HepG2 (cell line): ENCODE measurements around the gene FAM131C. TPM values are rescaled to one million over a fixed set of nuclear protein-coding genes. Genes with fewer than 3 reads are reported as not detected.

ENCODE experiments used
- ATAC-seq: fragments of 200-7000 bp; cut with Tn5 transposase; 3 replicates; pipeline ENCODE4 v1.9.1; 2020; ENCODE audit warnings: mild to moderate bottlenecking, moderate library complexity
- BruUV-seq: library from RNA; stranded (reverse); fragments of 400-500 nt; replicated peaks from 2 replicates; lab custom pipeline; 2021; lab: Mats Ljungman, UMichigan
- CTCF ChIA-PET: fragments of 300-600 bp; formaldehyde crosslinking; extraction: SDS; loops from one replicate; lab custom pipeline; 2021; ENCODE audit warnings: low total read pairs, inconsistent platforms, low intra/inter-chr PET ratio; lab: Yijun Ruan, JAX
- POLR2A ChIA-PET: fragments of 350-600 bp; sonication (Branson Sonifier 250); formaldehyde crosslinking; loops from one replicate; lab custom pipeline; 2020; ENCODE audit warnings: antibody characterized with exemption, inconsistent platforms; lab: Yijun Ruan, JAX
- DNase-seq: peaks from one replicate; pipeline ENCODE4 v3.0.0-alpha.2; 2015; ENCODE audit warnings: low spot score
- FAIRE-seq: peaks from 3 replicates; lab custom pipeline; 2011; peaks lifted over from hg19 to GRCh38; lab: Jason Lieb, UNC
- H2AFZ ChIP-seq: one replicate; pipeline ENCODE4 v1.6.1; 2011; ENCODE audit warnings: low read length, inconsistent platforms
- H3K27ac ChIP-seq: fragments of 300-600 bp; 3 replicates; pipeline ENCODE4 v1.8.0; 2011; ENCODE audit warnings: mixed run types, mild to moderate bottlenecking, mixed read lengths, low read length, inconsistent platforms; ENCODE audit not compliant: insufficient read depth; ENCODE audit errors: extremely low read length
- H3K27me3 ChIP-seq, 2 experiments: fragments of 200-600 bp in 1 of 2; 2 replicates in 1 of 2; 3 replicates in 1 of 2; pipeline versions ENCODE4 v1.6.0 to v1.8.0; 2011; ENCODE audit warnings: low read length in 2 of 2, mild to moderate bottlenecking in 2 of 2, moderate library complexity in 2 of 2, inconsistent platforms in 1 of 2; ENCODE audit not compliant: insufficient read depth in 2 of 2, control insufficient read depth in 1 of 2
- H3K36me3 ChIP-seq, 2 experiments: fragments of 200-600 bp in 1 of 2; replicated peaks in 1 of 2; 2 replicates in 1 of 2; 3 replicates in 1 of 2; pipeline versions ENCODE4 v1.5.1 to v1.8.0; 2011; ENCODE audit warnings: low read length in 2 of 2, inconsistent platforms in 1 of 2; ENCODE audit not compliant: insufficient read depth in 2 of 2, control insufficient read depth in 1 of 2
- H3K4me1 ChIP-seq: 2 replicates; pipeline ENCODE4 v1.5.1; 2012; ENCODE audit warnings: low read length, inconsistent platforms; ENCODE audit not compliant: insufficient read depth
- H3K4me2 ChIP-seq: 2 replicates; pipeline ENCODE4 v1.6.0; 2011; ENCODE audit warnings: low read depth, low read length, inconsistent platforms
- H3K4me3 ChIP-seq, 3 experiments: fragments of 200-600 bp in 1 of 3; sonication (generic), shearing (Covaris generic) in 1 of 3; replicated peaks in 1 of 3; 2 replicates each; pipeline ENCODE4 v1.5.1; 2011 to 2016; ENCODE audit warnings: low read length in 3 of 3, inconsistent platforms in 2 of 3, low read depth in 2 of 3, mild to moderate bottlenecking in 2 of 3, control low read depth in 1 of 3, mixed read lengths in 1 of 3; ENCODE audit not compliant: insufficient read depth in 1 of 3
- H3K79me2 ChIP-seq: one replicate; pipeline ENCODE4 v1.6.1; 2011; ENCODE audit warnings: low read length, inconsistent platforms; ENCODE audit not compliant: insufficient read depth
- H3K9ac ChIP-seq: 2 replicates; pipeline ENCODE4 v1.6.0; 2011; ENCODE audit warnings: mild to moderate bottlenecking, low read depth, low read length, inconsistent platforms; ENCODE audit not compliant: insufficient read depth
- H3K9me3 ChIP-seq: 2 replicates; pipeline ENCODE4 v1.5.1; 2012; ENCODE audit warnings: mild to moderate bottlenecking, low read length
- H4K20me1 ChIP-seq: 2 replicates; pipeline ENCODE4 v1.6.0; 2011; ENCODE audit warnings: inconsistent platforms, mild to moderate bottlenecking, low read length, moderate library complexity; ENCODE audit not compliant: insufficient read depth
- CBX5 ChIP-seq: sonication (generic); formaldehyde crosslinking; IDR thresholded peaks from 2 replicates; pipeline ENCODE4 v1.4.0; 2020; ENCODE audit warnings: missing genetic modification reagents, borderline replicate concordance
- CHD4 ChIP-seq: fragments of 200-600 bp; sonication (generic); IDR thresholded peaks from 2 replicates; pipeline ENCODE4 v1.7.0; 2017; ENCODE audit warnings: mild to moderate bottlenecking, low read length, borderline replicate concordance
- CTCF ChIP-seq: sonication (generic); formaldehyde crosslinking; IDR thresholded peaks from 2 replicates; pipeline ENCODE4 v1.5.0; 2020; ENCODE audit warnings: mild to moderate bottlenecking, missing genetic modification reagents, moderate library complexity
- EP300 ChIP-seq, 3 experiments: sonication (generic) in 1 of 3; formaldehyde crosslinking in 1 of 3; IDR thresholded peaks; 2 replicates each; pipeline versions ENCODE4 v1.5.1 to v1.6.1; 2011 to 2020; ENCODE audit warnings: low read depth in 2 of 3, low read length in 2 of 3, borderline replicate concordance in 1 of 3, improper control_type of control experiment in 1 of 3, mild to moderate bottlenecking in 1 of 3, missing genetic modification reagents in 1 of 3, moderate library complexity in 1 of 3
- ERF ChIP-seq: IDR thresholded peaks from 2 replicates; pipeline ENCODE4 v1.6.1; 2018; ENCODE audit warnings: missing biosample characterization, missing genetic modification reagents
- HNRNPUL1 ChIP-seq: fragments of 200-400 bp; formaldehyde crosslinking; IDR thresholded peaks from 2 replicates; pipeline ENCODE4 v1.6.1; 2017; ENCODE audit warnings: low read depth, mild to moderate bottlenecking, low read length, moderate library complexity
- HOXA3 ChIP-seq: sonication (generic); formaldehyde crosslinking; IDR thresholded peaks from 2 replicates; pipeline ENCODE4 v1.5.0; 2020; ENCODE audit warnings: missing genetic modification reagents
- LCORL ChIP-seq, 2 experiments: fragments of 450-650 bp in 1 of 2; sonication (generic) in 1 of 2; formaldehyde crosslinking in 1 of 2; IDR thresholded peaks; 2 replicates each; pipeline versions ENCODE4 v1.5.0 to v1.6.1; 2017 to 2020; ENCODE audit warnings: antibody characterized with exemption in 1 of 2, missing genetic modification reagents in 1 of 2
- MEIS1 ChIP-seq: sonication (generic); formaldehyde crosslinking; IDR thresholded peaks from 2 replicates; pipeline ENCODE4 v1.9.0; 2021; ENCODE audit warnings: mild to moderate bottlenecking, missing genetic modification reagents, moderate library complexity, borderline replicate concordance
- MXD4 ChIP-seq: IDR thresholded peaks from 2 replicates; pipeline ENCODE4 v1.6.1; 2016; ENCODE audit warnings: mild to moderate bottlenecking, missing biosample characterization, missing genetic modification reagents
- PITX1 ChIP-seq: sonication (generic); formaldehyde crosslinking; IDR thresholded peaks from 2 replicates; pipeline ENCODE4 v1.5.1; 2020; ENCODE audit warnings: mild to moderate bottlenecking, missing genetic modification reagents
- REPIN1 ChIP-seq: sonication (generic); formaldehyde crosslinking; IDR thresholded peaks from 2 replicates; pipeline ENCODE4 v1.8.0; 2022; ENCODE audit warnings: missing genetic modification reagents, low read depth, mild to moderate bottlenecking, borderline replicate concordance
- SKI ChIP-seq: fragments of 450-650 bp; IDR thresholded peaks from one replicate; pipeline ENCODE4 v1.6.1; 2018; ENCODE audit warnings: mild to moderate bottlenecking; ENCODE audit not compliant: partially characterized antibody
- TERF1 ChIP-seq: sonication (generic); formaldehyde crosslinking; IDR thresholded peaks from 2 replicates; pipeline ENCODE4 v1.8.0; 2022; ENCODE audit warnings: mild to moderate bottlenecking, missing genetic modification reagents, moderate library complexity
- TRIM22 ChIP-seq: fragments of 450-650 bp; IDR thresholded peaks from 2 replicates; pipeline ENCODE4 v1.6.1; 2017
- XRCC5 ChIP-seq: fragments of 200-400 bp; formaldehyde crosslinking; optimal IDR thresholded peaks from 2 replicates; pipeline ENCODE3; 2017; ENCODE audit warnings: mild to moderate bottlenecking, low read length
- ZBTB7A ChIP-seq: sonication (generic); formaldehyde crosslinking; IDR thresholded peaks from 2 replicates; pipeline ENCODE4 v1.8.0; 2022; ENCODE audit warnings: mild to moderate bottlenecking, missing genetic modification reagents
- ZBTB7B ChIP-seq: sonication (generic); formaldehyde crosslinking; IDR thresholded peaks from 2 replicates; pipeline ENCODE4 v1.4.0; 2020; ENCODE audit warnings: missing genetic modification reagents
- ZFP36 ChIP-seq: fragments of 150-350 bp; IDR thresholded peaks from 2 replicates; pipeline ENCODE4 v1.6.1; 2018; ENCODE audit warnings: borderline replicate concordance, low read length, low read depth; ENCODE audit not compliant: partially characterized antibody
- ZNF672 ChIP-seq: sonication (generic); formaldehyde crosslinking; IDR thresholded peaks from 2 replicates; pipeline ENCODE4 v1.8.1; 2022; ENCODE audit warnings: missing genetic modification reagents
- ZNF841 ChIP-seq: sonication (generic); formaldehyde crosslinking; IDR thresholded peaks from 2 replicates; pipeline ENCODE4 v1.8.1; 2023; ENCODE audit warnings: missing genetic modification reagents, borderline replicate concordance
- WGBS: methylation state at CpG from one replicate; pipeline ENCODE4 v1.1.6; 2017; ENCODE audit warnings: low lambda C conversion rate; 5-methylcytosine and 5-hydroxymethylcytosine counted together
- in situ Hi-C: cut with HindIII; loops from 2 replicates; pipeline ENCODE4 v1.10.0; 2017; ENCODE audit warnings: low pct_unique_long_range_greater_than_20kb; ENCODE audit not compliant: extremely low pct_ligation_motif_present
- intact Hi-C: fragments of 100-400 bp; cut with micrococcal nuclease; formaldehyde crosslinking; loops from one replicate; pipeline ENCODE4 v1.10.0; 2022; ENCODE audit not compliant: unreplicated experiment
- polyA plus RNA-seq, 8 experiments: library from polyadenylated mRNA; depleted of rRNA in 3 of 8; stranded (reverse) in 7 of 8; unstranded in 1 of 8; fragments of >200 nt; fragmentation: Illumina TruSeq in 4 of 8; extraction: Trizol in 4 of 8; gene quantifications; 2 replicates each; pipeline versions ENCODE4 v1.2.1 to v1.2.3, GENCODE V29; 2011 to 2016; ENCODE audit warnings: low read depth in 4 of 8, missing spikeins in 1 of 8, mixed read lengths in 1 of 8; ENCODE audit not compliant: insufficient read depth in 1 of 8
- total RNA-seq, 5 experiments: library from RNA; depleted of rRNA; stranded (reverse); fragments of >200 nt; fragmentation: Illumina TruSeq; extraction: Trizol; gene quantifications; 2 replicates each; pipeline ENCODE4 v1.2.3, GENCODE V29; 2016; ENCODE audit warnings: low read depth in 1 of 5

The FAM131C gene
- total and polyA plus RNA-seq, 2 of the 13 experiments (the other 11 are each of a cell fraction or from before 2014, with no cell fraction given): 0.07 TPM; not detected in 1

GRCh38 chr1:16116625-16117024 is 43.2 kb upstream of the FAM131C start (continued):
- no peak for TF ChIP-seq TERF1 (CRISPR knock-in tag)
- no peak for TF ChIP-seq ZBTB7B (CRISPR knock-in tag)
- TF ChIP-seq MXD4 (CRISPR knock-in tag): no peak
- TF ChIP-seq HNRNPUL1: no peak
- TF ChIP-seq EP300 (IDR thresholded peaks at IDR 0.05; ENCODE audit: low read depth in 2 of 2, low read length in 2 of 2): no peak
- TF ChIP-seq EP300 (CRISPR knock-in tag; IDR thresholded peaks at IDR 0.05; ENCODE audit: borderline replicate concordance): no peak
- no peak for TF ChIP-seq SKI
- TF ChIP-seq PITX1 (CRISPR knock-in tag): no peak
- no peak for TF ChIP-seq ZNF841 (CRISPR knock-in tag)
- no peak for TF ChIP-seq XRCC5
- TF ChIP-seq CBX5 (CRISPR knock-in tag): no peak
- no peak for TF ChIP-seq REPIN1 (CRISPR knock-in tag)
- peak; percentile 55 for TF ChIP-seq ZFP36
- peak; percentile 32; the same call in 1 of the 2 replicates for TF ChIP-seq CHD4

GRCh38 chr1:16116002-16116401 is 42.6 kb upstream of the FAM131C start:
- DNase-seq: no peak
- CTCF ChIA-PET: no interaction called here
- no peak for FAIRE-seq
- TF ChIP-seq TRIM22 (no peak), ERF (no peak), MEIS1 (CRISPR knock-in tag) (no peak), LCORL (IDR thresholded peaks at IDR 0.05) (no peak), LCORL (CRISPR knock-in tag; IDR thresholded peaks at IDR 0.05) (0 out of 2 replicates have a peak, but pooled peaks have one; percentile 20), CTCF (CRISPR knock-in tag) (0 out of 2 replicates have a peak, but pooled peaks have one; percentile 8), ZBTB7A (CRISPR knock-in tag) (0 out of 2 replicates have a peak, but pooled peaks have one; percentile 38), ZNF672 (no peak), HOXA3 (CRISPR knock-in tag) (peak; percentile 30; the same call in 1 of the 2 replicates)

More at GRCh38 chr1:16116002-16116401, 42.6 kb upstream of the FAM131C start:
- intact Hi-C loops: no loop called here
- no peak for ATAC-seq
- H3K27ac ChIP-seq: no peak overlapping the region
- no peaks in the 10 kb centered on the region for H3K36me3 ChIP-seq
- in situ Hi-C loops: loop anchor here (5.0 kb wide), 1 partner anchor 34 kb away; no protein-coding TSS in a partner anchor
- H4K20me1 ChIP-seq: no peaks in the 10 kb centered on the region; the same call in 1 of the 2 replicates
- no peaks in the 10 kb centered on the region for H3K79me2 ChIP-seq
- peak overlapping the region; percentile 15 to 62 (median 31); a peak in 2 of 6 replicates for H3K4me3 ChIP-seq
- POLR2A ChIA-PET: no interaction called here
- peak overlapping the region; percentile 58 for H3K4me2 ChIP-seq
- H3K9ac ChIP-seq: no peak overlapping the region
- H3K9me3 ChIP-seq: no peaks in the 10 kb centered on the region
- H3K4me1 ChIP-seq: peaks cover 94% of the 10 kb centered on the region
- no peak overlapping the region for H2AFZ ChIP-seq
- peaks cover 3% of the 10 kb centered on the region in 2 experiments; a peak in 2 of 5 replicates for H3K27me3 ChIP-seq
- 6% methylated on average over 10 of the region's 16 CpGs for WGBS
- no TSS peak for BruUV-seq
